LNCAP (cell line): ENCODE measurements around the gene SCFD2.

Experiments
- TF ChIP-seq, protein P1 (sequence below): fragments of 450-650 bp; IDR thresholded peaks from 2 replicates; pipeline ENCODE4 v1.5.1; 2017; ENCODE audit warnings: mild to moderate bottlenecking

Gene SCFD2

DNA sequence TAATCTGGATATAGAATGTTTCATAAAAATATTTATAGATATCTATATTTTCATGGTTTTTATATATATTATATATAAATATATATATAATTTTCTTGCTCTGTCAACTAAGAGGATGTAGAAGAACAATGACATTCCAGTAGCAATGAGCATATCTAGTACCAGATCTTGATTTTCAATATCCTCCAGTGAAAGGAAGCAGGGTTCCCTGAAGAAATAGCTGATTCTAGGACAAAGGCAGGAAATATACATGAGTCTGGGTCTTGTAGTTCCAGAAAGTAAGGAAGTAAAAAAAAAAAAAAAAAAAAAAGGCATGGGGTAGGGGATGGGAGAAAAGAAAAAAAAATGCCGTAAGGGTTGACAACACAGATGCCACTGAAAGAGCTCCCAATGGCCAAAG is 262.4 kb downstream of the SCFD2 start:
- TF ChIP-seq, protein P1, sequence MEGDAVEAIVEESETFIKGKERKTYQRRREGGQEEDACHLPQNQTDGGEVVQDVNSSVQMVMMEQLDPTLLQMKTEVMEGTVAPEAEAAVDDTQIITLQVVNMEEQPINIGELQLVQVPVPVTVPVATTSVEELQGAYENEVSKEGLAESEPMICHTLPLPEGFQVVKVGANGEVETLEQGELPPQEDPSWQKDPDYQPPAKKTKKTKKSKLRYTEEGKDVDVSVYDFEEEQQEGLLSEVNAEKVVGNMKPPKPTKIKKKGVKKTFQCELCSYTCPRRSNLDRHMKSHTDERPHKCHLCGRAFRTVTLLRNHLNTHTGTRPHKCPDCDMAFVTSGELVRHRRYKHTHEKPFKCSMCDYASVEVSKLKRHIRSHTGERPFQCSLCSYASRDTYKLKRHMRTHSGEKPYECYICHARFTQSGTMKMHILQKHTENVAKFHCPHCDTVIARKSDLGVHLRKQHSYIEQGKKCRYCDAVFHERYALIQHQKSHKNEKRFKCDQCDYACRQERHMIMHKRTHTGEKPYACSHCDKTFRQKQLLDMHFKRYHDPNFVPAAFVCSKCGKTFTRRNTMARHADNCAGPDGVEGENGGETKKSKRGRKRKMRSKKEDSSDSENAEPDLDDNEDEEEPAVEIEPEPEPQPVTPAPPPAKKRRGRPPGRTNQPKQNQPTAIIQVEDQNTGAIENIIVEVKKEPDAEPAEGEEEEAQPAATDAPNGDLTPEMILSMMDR = no peak

DNA sequence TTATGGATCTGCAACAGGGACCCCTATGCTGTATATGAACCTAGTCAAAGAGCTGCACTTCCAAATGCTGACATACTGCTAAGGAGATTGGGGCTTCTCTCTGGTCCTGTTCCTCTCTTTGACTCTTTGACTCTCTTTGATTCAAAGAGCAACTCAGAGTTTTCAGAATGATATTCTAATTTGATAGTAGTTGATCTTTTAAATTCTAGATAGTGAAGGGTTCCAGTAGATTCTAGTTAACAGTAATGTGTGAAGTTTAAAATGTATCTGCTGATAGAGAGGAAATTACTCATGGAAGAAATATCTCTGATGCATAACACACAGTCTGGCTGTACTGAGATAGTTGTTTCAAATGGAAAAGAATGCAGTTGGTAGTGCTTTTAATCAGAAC is 264.7 kb downstream of the SCFD2 start:
- TF ChIP-seq, protein P1 = no peak

DNA sequence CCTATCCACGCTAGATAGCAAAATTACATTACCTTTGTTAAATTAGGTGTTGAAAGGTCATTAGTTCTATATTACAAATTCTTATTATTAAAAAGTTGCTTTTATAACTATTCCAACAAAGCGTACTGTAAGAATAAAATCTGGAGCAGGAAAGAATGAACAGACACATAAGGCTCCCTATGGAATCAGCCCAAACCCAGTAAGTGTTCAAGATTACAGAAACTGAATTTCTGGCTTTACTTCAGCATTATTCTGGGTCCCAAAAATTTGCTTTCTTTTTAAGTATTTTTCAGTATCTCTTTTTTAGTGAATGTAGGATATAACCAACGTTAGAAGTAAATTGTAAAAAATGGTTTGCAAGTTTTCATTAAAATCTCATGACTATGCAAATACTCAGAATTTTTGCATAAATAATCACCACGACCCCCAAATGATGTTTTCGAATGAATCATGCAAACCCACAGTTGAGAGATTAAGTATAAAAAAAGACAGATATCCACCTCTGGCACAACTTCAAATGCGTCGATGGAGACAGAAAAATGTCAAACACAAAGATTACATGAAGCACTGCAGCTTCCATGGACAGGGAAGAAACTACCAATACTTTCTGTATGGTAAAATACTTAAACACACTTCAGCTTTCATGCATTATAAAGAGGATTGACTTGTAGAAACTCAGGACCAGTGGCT is 265.2 kb downstream of the SCFD2 start:
- TF ChIP-seq, protein P1 = no peak

DNA sequence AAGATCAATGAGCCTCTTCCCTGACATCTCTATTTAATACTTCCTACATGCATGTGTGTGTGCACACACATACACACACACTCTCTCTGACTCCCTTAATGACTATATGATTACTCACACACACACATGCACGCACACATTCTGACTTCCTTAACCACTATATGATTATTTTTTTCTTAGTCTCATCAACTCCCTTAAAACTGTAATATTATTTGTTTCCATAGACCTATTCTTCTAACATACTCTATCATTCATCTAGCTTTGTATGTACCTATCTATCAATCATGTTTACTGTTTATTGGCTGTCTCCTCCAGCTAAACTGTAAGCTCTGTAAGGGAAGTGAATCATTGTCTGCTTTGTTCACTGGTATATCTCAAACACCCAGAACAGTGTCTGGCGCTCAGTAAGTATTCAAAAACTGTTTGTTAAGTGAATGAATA is 267.2 kb downstream of the SCFD2 start:
- TF ChIP-seq, protein P1 = no peak

DNA sequence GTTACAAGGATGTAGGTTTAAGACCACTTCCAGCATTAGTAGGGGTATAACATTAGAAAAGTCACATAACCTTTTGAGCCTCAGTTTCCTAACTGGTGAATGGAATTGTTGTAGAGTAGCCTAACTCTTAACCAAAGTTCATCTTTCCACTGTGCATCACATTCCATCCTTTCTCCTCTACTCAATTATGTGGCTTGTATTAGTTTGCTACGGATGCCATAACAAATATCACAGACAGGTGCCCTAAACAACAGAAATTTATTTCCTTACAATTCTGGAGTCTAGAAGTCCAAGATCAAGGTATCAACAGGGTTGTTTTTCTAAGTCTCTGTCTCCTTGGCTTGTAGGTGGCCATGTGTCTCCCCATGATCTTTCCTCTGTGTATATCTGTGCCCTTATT is 271.8 kb downstream of the SCFD2 start:
- TF ChIP-seq, protein P1 = no peak

DNA sequence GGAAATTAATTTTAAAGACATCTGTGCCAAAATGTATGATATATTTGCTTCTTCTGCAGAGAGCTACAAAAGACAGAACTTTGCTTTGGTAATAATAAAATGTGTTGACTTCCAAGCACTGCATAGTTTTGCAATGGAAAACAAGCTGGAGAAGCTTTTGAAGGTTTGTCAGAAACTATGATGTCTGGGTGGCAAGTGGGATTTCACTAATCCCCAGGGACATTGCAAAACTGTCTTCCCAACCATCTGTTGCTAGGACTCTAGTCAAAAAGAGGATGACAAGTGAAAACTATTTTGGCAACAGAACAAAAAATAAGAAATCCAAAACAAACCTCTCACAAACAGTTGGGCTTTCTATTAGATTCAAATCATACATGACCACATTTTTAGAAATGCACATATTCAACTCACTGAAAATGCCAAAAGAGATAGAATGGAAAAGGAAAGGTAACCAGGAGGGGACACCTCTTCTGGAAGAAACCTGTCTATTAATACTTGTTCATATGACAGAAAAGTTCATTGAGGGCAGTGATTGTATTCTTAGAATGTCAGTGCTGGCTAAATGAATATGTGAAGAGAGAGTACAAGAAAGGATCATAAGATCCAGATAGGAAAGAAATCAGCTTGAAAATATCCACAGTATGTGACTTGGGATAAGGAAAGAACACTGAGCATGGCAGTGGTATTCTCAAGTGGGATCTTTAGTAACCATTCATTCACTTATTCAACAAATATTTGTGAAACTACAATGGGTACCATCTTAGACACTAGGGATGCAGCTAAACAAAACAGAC is 275.7 kb downstream of the SCFD2 start:
- TF ChIP-seq, protein P1 = no peak

DNA sequence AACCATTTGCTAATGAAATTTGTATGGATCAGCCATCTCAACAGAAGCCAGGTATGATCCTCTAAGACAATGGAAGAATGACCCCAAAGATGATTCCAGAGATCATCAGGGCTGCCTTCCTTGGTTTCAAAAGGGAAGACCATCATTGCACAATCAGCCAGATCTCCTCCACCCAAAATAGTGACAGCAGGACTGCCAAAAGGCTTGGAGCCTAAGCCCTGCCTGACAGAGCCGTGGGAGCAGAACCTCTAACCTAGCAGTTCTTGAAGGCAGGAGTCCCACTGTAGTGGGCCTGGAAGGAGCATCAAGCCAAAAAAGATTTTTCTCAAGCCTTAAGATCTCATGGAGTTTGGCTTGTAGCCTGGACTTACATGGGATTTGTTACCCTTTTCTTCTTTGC is 277.7 kb downstream of the SCFD2 start:
- TF ChIP-seq, protein P1 = no peak
